GM15510 (cell line): Measurements from ENCODE around the gene TFEB.

ENCODE experiments used
- POLR2A ChIP-seq: IDR thresholded peaks from 3 replicates; pipeline ENCODE4 v1.6.1; 2011; ENCODE audit warnings: borderline replicate concordance; ENCODE audit not compliant: insufficient read length; ENCODE audit errors: extremely low read depth

TFEB gene

GRCh38 chr6:41675176-41675775 is 60.1 kb downstream of the TFEB start:
- no peak for TF ChIP-seq POLR2A

- TF ChIP-seq POLR2A = no peak
These were observed 61.0 kb downstream of the TFEB start for GRCh38 chr6:41674231-41675000.

GRCh38 chr6:41673704-41674000 is 61.8 kb downstream of the TFEB start:
- no peak for TF ChIP-seq POLR2A

- TF ChIP-seq POLR2A = no peak
These were observed 62.3 kb downstream of the TFEB start for GRCh38 chr6:41672816-41673703.

- no peak for TF ChIP-seq POLR2A
These were observed 63.4 kb downstream of the TFEB start for GRCh38 chr6:41672016-41672415.

GRCh38 chr6:41671376-41671775 is 64.0 kb downstream of the TFEB start:
- no peak for TF ChIP-seq POLR2A

- no peak for TF ChIP-seq POLR2A
These were observed 64.6 kb downstream of the TFEB start for GRCh38 chr6:41670703-41671360.

GRCh38 chr6:41668968-41669367 is 66.4 kb downstream of the TFEB start:
- TF ChIP-seq POLR2A = no peak

GRCh38 chr6:41667195-41667594 is 68.2 kb downstream of the TFEB start:
- TF ChIP-seq POLR2A = no peak

GRCh38 chr6:41664271-41664670 is 71.1 kb downstream of the TFEB start:
- TF ChIP-seq POLR2A = no peak

GRCh38 chr6:41663568-41663967 is 71.8 kb downstream of the TFEB start:
- no peak for TF ChIP-seq POLR2A

- no peak for TF ChIP-seq POLR2A
These were observed 75.5 kb downstream of the TFEB start for GRCh38 chr6:41659935-41660334.

GRCh38 chr6:41658636-41659035 is 76.8 kb downstream of the TFEB start:
- no peak for TF ChIP-seq POLR2A

GRCh38 chr6:41657131-41658094 is 78.0 kb downstream of the TFEB start:
- TF ChIP-seq POLR2A = no peak
